GM23338 (cell line): Measurements from ENCODE around the gene TIMM44.

Experiments used
- CREB1 ChIP-seq: fragments of 250-450 bp; sonication (Bioruptor Pico); IDR thresholded peaks from 2 replicates; pipeline ENCODE4 v1.5.0; 2020; ENCODE audit warnings: low read depth, mild to moderate bottlenecking, moderate library complexity
- EZH2 ChIP-seq: fragments of 200-600 bp; sonication (generic); IDR thresholded peaks from one replicate; pipeline ENCODE4 v1.8.0; 2017; ENCODE audit warnings: antibody characterized with exemption, mild to moderate bottlenecking, low read depth; ENCODE audit not compliant: unreplicated experiment
- EZH2phosphoT487 ChIP-seq: fragments of 200-600 bp; sonication (generic); IDR thresholded peaks from one replicate; pipeline ENCODE4 v1.8.1; 2018; ENCODE audit warnings: antibody characterized with exemption; ENCODE audit not compliant: unreplicated experiment
- POLR2AphosphoS5 ChIP-seq: IDR thresholded peaks from 2 replicates; pipeline ENCODE4 v1.6.1; 2016; ENCODE audit warnings: antibody characterized with exemption, low read depth
- REST ChIP-seq: IDR thresholded peaks from one replicate; pipeline ENCODE4 v1.6.1; 2018; ENCODE audit warnings: antibody characterized with exemption; ENCODE audit not compliant: unreplicated experiment
- TF ChIP-seq, protein P1 (sequence below), 2 experiments: fragments of 200-600 bp in 1 of 2; sonication (generic) in 1 of 2; conservative IDR thresholded peaks; 2 replicates each; pipeline versions ENCODE4 v1.5.1 to v1.6.1; 2016 to 2017; ENCODE audit warnings: antibody characterized with exemption in 2 of 2, low read depth in 2 of 2, mild to moderate bottlenecking in 2 of 2, moderate library complexity in 1 of 2

DNA sequence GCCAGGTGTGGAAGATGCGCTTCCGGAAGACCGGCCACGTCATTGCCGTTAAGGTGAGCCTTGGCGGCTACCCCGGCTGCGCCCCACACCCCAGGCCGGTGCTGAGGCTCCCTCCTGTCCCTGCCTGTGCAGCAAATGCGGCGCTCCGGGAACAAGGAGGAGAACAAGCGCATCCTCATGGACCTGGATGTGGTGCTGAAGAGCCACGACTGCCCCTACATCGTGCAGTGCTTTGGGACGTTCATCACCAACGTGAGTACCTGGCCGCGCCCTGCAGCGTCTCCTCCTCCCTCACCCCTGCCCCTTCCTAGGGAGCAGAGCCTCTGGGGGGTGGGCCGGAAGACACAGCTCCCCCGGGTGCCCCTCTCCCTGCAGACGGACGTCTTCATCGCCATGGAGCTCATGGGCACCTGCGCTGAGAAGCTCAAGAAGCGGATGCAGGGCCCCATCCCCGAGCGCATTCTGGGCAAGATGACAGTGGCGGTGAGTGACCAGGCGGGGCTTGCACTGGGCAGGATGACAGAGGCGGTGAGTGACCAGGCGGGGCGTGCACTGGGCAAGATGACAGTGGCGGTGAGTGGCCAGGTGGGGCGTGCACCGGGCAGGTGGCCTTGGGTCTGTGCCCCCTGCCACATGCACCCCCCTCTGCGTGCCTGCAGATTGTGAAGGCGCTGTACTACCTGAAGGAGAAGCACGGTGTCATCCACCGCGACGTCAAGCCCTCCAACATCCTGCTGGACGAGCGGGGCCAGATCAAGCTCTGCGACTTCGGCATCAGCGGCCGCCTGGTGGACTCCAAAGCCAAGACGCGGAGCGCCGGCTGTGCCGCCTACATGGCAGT is 32.9 kb downstream of the TIMM44 start:
- TF ChIP-seq, protein P1, sequence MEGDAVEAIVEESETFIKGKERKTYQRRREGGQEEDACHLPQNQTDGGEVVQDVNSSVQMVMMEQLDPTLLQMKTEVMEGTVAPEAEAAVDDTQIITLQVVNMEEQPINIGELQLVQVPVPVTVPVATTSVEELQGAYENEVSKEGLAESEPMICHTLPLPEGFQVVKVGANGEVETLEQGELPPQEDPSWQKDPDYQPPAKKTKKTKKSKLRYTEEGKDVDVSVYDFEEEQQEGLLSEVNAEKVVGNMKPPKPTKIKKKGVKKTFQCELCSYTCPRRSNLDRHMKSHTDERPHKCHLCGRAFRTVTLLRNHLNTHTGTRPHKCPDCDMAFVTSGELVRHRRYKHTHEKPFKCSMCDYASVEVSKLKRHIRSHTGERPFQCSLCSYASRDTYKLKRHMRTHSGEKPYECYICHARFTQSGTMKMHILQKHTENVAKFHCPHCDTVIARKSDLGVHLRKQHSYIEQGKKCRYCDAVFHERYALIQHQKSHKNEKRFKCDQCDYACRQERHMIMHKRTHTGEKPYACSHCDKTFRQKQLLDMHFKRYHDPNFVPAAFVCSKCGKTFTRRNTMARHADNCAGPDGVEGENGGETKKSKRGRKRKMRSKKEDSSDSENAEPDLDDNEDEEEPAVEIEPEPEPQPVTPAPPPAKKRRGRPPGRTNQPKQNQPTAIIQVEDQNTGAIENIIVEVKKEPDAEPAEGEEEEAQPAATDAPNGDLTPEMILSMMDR (conservative IDR thresholded peaks at IDR 0.05; ENCODE audit: low read depth in 2 of 2) = no peak
- no peak for TF ChIP-seq REST
- TF ChIP-seq EZH2 = no peak
- no peak for TF ChIP-seq CREB1 (CRISPR knock-in tag)
- TF ChIP-seq EZH2phosphoT487 = no peak
- no peak for TF ChIP-seq POLR2AphosphoS5
